Pancreas (tissue), 10 donors: ENCODE measurements around the gene EPB41. TPM values are rescaled to one million over a fixed set of nuclear protein-coding genes. Genes with fewer than 3 reads are reported as not detected.

Experiments
- ATAC-seq, 4 donors: fragments of 200-7000 bp; cut with Tn5 transposase; one replicate each; pipeline versions ENCODE4 v1.8.0 to v1.9.1; 2020; ENCODE audit warnings: mild to moderate bottlenecking in 4 of 4, moderate library complexity in 4 of 4
- DNase-seq, 6 donors: peaks; one replicate each; pipeline ENCODE4 v3.0.0-alpha.2; 2020
- FAIRE-seq: peaks from 2 replicates; lab custom pipeline; 2012; peaks lifted over from hg19 to GRCh38; lab: Jason Lieb, UNC
- H3K27ac ChIP-seq, 4 donors: fragments of 200-600 bp; sonication (generic); 1 replicate in 3 of 4; 2 replicates in 1 of 4; pipeline versions ENCODE4 v1.5.0 to v1.8.0; 2020
- H3K27me3 ChIP-seq, 4 donors: fragments of 200-600 bp; one replicate each; pipeline ENCODE4 v1.8.0; 2021
- H3K36me3 ChIP-seq, 3 donors: fragments of 200-600 bp; sonication (generic) in 1 of 3; one replicate each; pipeline versions ENCODE4 v1.5.0 to v1.8.0; 2020 to 2021
- H3K4me1 ChIP-seq, 3 donors: fragments of 200-600 bp; one replicate each; pipeline ENCODE4 v1.8.0; 2021
- H3K4me3 ChIP-seq, 4 donors: fragments of 200-600 bp; sonication (generic) in 2 of 4; one replicate each; pipeline versions ENCODE4 v1.5.0 to v1.8.0; 2020 to 2021
- H3K9me3 ChIP-seq, 4 donors: fragments of 200-600 bp; one replicate each; pipeline ENCODE4 v1.8.0; 2021
- WGBS, 2 donors: extraction: QIAGEN DNeasy Blood & Tissue Kit; methylation state at CpG; one replicate each; pipeline ENCODE4 v1.1.7; 2013; 5-methylcytosine and 5-hydroxymethylcytosine counted together
- intact Hi-C, 3 donors: fragments of 100-400 bp; cut with DNase I; formaldehyde crosslinking; loops; one replicate each; pipeline versions ENCODE4 v1.11.1 to v1.14.2; 2022
- polyA plus RNA-seq, 2 donors: library from polyadenylated mRNA; stranded (reverse); fragments of 200-250 nt; gene quantifications; one replicate each; pipeline ENCODE4 v1.2.3, GENCODE V29; 2013
- total RNA-seq, 6 donors: library from RNA; stranded (reverse); fragmentation: NEBNext Ultra II Directional in 4 of 6; extraction: Animal tissue kit (Norgen Biotek cat#: 25700) in 4 of 6; gene quantifications; one replicate each; pipeline versions ENCODE4 v1.2.1 to v1.2.4, GENCODE V29; 2021 to 2023
- TF ChIP-seq, protein P1 (sequence below), 4 donors: fragments of 200-600 bp; sonication (generic) in 3 of 4; IDR thresholded peaks; one replicate each; pipeline versions ENCODE4 v1.5.0 to v1.8.0; 2021; ENCODE audit warnings: antibody characterized with exemption in 4 of 4
- donor health status: healthy with polysubstance abuse.
- donor health status: DM: no; HTN: no; CAD: no; lungs with moderate emphysema.
- donor health status: DM: no; HTN: no; CAD: no.
- donor health status: control.
- donor health status: control.
- donor health status: Bipolar disorder and iron deficiency.
- donor health status: DM: yes; HTN: yes; CAD: no.
- donor health status: DM: no; HTN: no; CAD: no.
- donor health status: DM: no; HTN: no; CAD: no.
- donor health status: DM: yes; HTN: yes; CAD: no.

The EPB41 gene
- total and polyA plus RNA-seq, 8 donors = 9.1 to 39.8 (median 23.2) TPM

DNA sequence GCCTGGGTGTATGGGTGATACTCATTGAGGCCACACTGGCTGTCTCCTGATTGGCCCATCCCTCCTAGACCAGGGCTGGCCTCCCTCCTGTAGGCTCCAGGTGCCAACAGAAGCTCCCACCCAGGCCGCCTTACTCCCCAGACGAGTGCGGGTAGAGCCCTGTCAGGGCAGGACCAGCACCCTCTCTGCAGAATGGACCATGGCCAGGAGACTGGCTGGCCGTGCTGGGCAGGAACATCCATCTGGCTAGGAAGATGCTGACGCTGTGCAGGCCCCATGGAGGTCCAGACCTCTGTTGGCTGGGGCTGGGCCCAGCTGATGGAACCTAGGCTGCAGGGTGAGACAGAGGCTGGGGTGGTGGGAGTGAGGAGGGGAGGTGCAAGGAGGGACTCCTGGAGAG, 25.0 kb upstream of the EPB41 start:
- peaks cover 3 to 9% (median 5%) of the 10 kb centered on the region in 3 donors for H3K4me1 ChIP-seq
- H3K36me3 ChIP-seq = no peaks in the 10 kb centered on the region
- 81 to 84% methylated on average over 5 of the region's 5 CpGs for WGBS, 2 donors
- intact Hi-C loops = loop anchor here in 1 of 3 donors (10.0 kb wide), 2 partner anchors 145 to 305 kb away; no protein-coding TSS in a partner anchor
- no peak for FAIRE-seq
- H3K9me3 ChIP-seq = no peaks in the 10 kb centered on the region
- DNase-seq = peak in 1 of 6 donors; percentile 68
- no peak overlapping the region for H3K4me3 ChIP-seq
- no peak for ATAC-seq
- H3K27ac ChIP-seq = no peak overlapping the region
- no peaks in the 10 kb centered on the region for H3K27me3 ChIP-seq
- TF ChIP-seq, protein P1, sequence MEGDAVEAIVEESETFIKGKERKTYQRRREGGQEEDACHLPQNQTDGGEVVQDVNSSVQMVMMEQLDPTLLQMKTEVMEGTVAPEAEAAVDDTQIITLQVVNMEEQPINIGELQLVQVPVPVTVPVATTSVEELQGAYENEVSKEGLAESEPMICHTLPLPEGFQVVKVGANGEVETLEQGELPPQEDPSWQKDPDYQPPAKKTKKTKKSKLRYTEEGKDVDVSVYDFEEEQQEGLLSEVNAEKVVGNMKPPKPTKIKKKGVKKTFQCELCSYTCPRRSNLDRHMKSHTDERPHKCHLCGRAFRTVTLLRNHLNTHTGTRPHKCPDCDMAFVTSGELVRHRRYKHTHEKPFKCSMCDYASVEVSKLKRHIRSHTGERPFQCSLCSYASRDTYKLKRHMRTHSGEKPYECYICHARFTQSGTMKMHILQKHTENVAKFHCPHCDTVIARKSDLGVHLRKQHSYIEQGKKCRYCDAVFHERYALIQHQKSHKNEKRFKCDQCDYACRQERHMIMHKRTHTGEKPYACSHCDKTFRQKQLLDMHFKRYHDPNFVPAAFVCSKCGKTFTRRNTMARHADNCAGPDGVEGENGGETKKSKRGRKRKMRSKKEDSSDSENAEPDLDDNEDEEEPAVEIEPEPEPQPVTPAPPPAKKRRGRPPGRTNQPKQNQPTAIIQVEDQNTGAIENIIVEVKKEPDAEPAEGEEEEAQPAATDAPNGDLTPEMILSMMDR (IDR thresholded peaks at IDR 0.05) = no peak

DNA sequence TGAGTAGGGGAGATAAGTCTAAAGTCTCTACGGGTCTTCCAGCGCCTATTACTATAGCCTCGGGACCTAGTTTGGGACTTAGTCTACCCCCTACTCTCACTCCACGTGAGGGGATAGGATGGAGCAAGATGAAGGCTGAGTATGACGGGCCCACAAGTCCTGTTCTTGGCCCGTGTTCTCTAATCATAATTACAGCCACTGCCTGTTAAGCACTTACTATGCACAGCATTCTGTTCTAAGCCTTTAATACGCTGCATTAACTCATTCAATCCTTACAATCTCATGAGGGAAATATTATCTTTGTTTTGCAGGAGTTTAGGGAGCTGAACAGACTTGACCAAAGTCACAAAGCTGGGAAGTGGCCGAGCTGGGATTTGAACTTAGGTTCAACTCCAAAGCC, 23.9 kb upstream of the EPB41 start:
- Histone ChIP-seq H3K4me1 (peaks cover 0 to 2% (median 0%) of the 10 kb centered on the region in 3 donors), H3K9me3 (no peaks in the 10 kb centered on the region), H3K4me3 (no peak overlapping the region), H3K36me3 (no peaks in the 10 kb centered on the region), H3K27me3 (no peaks in the 10 kb centered on the region), H3K27ac (no peak overlapping the region)
- TF ChIP-seq, protein P1 (IDR thresholded peaks at IDR 0.05) = no peak
- intact Hi-C loops = no loop called here
- 85 to 87% methylated on average over 8 of the region's 8 CpGs for WGBS, 2 donors
- FAIRE-seq = no peak
- no peak for DNase-seq
- no peak for ATAC-seq

DNA sequence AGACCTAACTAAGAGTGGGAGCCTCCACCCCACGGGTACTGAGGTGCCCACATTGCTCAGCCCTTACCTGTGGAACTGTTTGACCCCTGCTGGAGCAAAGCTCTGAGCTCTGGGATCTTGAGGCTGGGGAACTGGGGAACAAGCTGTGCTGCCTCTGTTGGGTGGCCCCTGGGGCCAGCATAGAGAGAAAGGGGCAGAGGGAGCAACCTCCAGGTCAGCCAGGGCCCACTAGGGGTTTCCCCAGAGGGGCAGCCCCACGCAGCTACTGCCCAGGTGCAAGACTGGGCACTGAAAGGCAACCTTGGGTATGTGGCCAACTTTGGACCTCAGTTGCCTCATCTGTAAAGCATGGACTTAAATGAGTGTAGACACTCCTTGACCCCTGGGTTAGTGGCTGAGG, 23.5 kb upstream of the EPB41 start:
- intact Hi-C loops = no loop called here
- TF ChIP-seq, protein P1 (IDR thresholded peaks at IDR 0.05) = no peak
- Histone ChIP-seq H3K27ac (no peak overlapping the region), H3K4me3 (no peak overlapping the region), H3K36me3 (no peaks in the 10 kb centered on the region), H3K9me3 (no peaks in the 10 kb centered on the region), H3K4me1 (no peaks in the 10 kb centered on the region), H3K27me3 (no peaks in the 10 kb centered on the region)
- FAIRE-seq (no peak), ATAC-seq (no peak), DNase-seq (no peak)
- 63 to 94% methylated on average over 2 of the region's 2 CpGs for whole genome bisulfite sequencing, 2 donors

DNA sequence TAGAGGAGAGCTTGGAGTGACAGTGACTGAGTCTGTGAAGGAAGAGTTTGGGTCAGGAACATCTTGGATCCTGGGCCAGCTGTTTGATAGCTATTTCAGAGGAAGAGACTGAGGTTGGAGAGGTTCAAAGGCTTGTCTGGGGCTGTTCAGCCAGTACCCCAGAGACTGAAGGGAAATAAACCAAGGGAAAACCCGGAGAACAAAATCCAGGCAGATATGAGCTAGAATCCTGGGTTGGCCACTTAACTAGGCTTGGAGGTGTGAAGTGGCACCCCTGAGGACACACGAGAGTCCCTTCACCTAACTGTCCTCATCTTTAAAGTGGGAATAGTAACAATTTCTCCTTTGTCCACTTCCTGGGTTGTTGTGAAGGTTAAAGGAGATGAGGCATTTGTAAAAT, 23.1 kb upstream of the EPB41 start:
- intact Hi-C loops = no loop called here
- DNase-seq (no peak), ATAC-seq (no peak), FAIRE-seq (no peak)
- Histone ChIP-seq H3K27ac (no peak overlapping the region), H3K4me3 (no peak overlapping the region), H3K27me3 (no peaks in the 10 kb centered on the region), H3K36me3 (no peaks in the 10 kb centered on the region), H3K4me1 (no peaks in the 10 kb centered on the region), H3K9me3 (no peaks in the 10 kb centered on the region)
- 90 to 92% methylated on average over 2 of the region's 2 CpGs for WGBS, 2 donors
- TF ChIP-seq, protein P1 (IDR thresholded peaks at IDR 0.05) = no peak

DNA sequence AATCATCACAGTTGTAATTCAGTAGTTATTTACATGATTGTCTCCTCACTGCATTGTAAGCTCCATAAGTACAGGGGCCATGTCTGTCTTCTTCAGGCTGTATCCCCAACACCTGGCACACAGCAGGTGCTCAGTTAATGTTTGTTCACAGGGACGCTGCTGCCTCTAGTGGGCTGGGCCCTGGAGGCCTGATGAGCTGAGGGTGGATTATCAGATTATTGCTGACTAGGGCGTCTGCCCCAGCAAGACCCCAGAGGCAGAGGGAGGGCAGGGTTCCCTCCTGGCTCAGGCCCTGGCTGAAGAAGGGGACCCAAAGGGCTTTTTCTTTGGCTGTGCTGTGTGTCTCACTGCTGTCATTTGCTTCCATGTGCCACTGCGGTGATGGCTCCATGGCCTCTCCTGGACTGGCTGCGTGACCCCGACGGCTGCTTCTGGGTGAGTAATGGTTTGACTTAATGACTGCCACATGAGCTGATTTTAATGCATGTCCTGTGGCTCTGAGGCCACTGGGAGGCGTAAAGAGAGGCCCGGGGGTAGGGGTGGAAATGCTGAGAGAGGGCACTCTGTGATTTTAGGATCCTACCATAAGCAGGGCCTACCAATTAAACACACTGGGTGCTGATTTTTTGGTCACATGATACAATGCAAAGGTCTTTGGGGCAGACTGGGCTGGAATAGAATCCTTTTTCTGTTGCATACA, 20.8 kb upstream of the EPB41 start:
- H3K4me1 ChIP-seq = peaks cover 0 to 2% (median 0%) of the 10 kb centered on the region in 3 donors
- H3K4me3 ChIP-seq = no peak overlapping the region
- H3K9me3 ChIP-seq = no peaks in the 10 kb centered on the region
- H3K36me3 ChIP-seq = no peaks in the 10 kb centered on the region
- 77 to 80% methylated on average over 8 of the region's 8 CpGs for WGBS, 2 donors
- H3K27ac ChIP-seq = no peak overlapping the region
- ATAC-seq (no peak), FAIRE-seq (no peak), DNase-seq (peak in 1 of 6 donors; percentile 16)
- H3K27me3 ChIP-seq = no peaks in the 10 kb centered on the region
- intact Hi-C loops = no loop called here
- TF ChIP-seq, protein P1 (IDR thresholded peaks at IDR 0.05) = no peak
